ENCODE data around the gene SDF2. TPM values are rescaled to one million over a fixed set of nuclear protein-coding genes. Genes with fewer than 3 reads are reported as not detected.
"Not testable (repeated sequence)": the region's sequence is repeated elsewhere in the genome, so short reads cannot be mapped to it uniquely, and the experiment has no call there.

The SDF2 gene
- polyA plus RNA-seq, 1 donor = 54.6 TPM

DNA sequence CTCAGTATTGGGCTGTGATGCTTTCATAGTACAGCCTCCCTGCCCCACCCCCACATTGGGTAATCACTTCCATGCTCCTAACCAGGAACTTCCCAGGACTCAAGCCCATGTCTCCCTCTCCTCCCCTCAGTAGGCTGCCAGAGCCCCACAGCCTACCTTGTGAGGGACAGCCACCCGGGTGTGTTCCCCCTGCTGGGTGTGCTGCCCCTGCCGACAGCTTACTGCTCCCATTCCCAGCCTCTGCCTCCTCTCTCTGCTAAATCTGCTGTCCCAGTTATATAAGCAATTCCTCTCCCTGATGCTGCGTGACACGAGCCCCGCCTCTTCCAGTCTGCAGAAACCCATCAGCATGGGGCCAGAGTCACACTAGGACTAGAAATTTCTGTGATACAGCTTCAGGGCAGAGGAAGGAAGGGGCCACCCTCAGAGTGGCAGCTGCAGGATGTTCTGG lies 47.8 kb downstream of the SDF2 start, which contains the start of gene RSKR:
TSS of gene RSKR (minus strand) at position 255 of the 451 bp plus-strand sequence. CDS start at position 231, 24 bp downstream.
- H3K4me3 ChIP-seq (ENCODE audit: low read length) = no peak within 1 kb of the TSS
- WGBS (ENCODE audit: insufficient coverage, low lambda C conversion rate) = no CpG with 5 or more reads among the region's 5 CpGs
- H3K36me3 ChIP-seq (ENCODE audit: control insufficient read depth, insufficient read depth, low read length) = peaks cover 55% of the 10 kb centered on the region
- peaks cover 9% of the 10 kb centered on the region for H3K4me1 ChIP-seq (ENCODE audit: control insufficient read depth, insufficient read depth, low read length)
- H3K27me3 ChIP-seq (ENCODE audit: control insufficient read depth, insufficient read depth, low read length) = no peaks in the 10 kb centered on the region
- no peak within 1 kb of the TSS for H3K27ac ChIP-seq (ENCODE audit: low read length)
- H3K9me3 ChIP-seq (ENCODE audit: control insufficient read depth, low read depth, low read length) = no peaks in the 10 kb centered on the region
- no peak for DNase-seq

DNA sequence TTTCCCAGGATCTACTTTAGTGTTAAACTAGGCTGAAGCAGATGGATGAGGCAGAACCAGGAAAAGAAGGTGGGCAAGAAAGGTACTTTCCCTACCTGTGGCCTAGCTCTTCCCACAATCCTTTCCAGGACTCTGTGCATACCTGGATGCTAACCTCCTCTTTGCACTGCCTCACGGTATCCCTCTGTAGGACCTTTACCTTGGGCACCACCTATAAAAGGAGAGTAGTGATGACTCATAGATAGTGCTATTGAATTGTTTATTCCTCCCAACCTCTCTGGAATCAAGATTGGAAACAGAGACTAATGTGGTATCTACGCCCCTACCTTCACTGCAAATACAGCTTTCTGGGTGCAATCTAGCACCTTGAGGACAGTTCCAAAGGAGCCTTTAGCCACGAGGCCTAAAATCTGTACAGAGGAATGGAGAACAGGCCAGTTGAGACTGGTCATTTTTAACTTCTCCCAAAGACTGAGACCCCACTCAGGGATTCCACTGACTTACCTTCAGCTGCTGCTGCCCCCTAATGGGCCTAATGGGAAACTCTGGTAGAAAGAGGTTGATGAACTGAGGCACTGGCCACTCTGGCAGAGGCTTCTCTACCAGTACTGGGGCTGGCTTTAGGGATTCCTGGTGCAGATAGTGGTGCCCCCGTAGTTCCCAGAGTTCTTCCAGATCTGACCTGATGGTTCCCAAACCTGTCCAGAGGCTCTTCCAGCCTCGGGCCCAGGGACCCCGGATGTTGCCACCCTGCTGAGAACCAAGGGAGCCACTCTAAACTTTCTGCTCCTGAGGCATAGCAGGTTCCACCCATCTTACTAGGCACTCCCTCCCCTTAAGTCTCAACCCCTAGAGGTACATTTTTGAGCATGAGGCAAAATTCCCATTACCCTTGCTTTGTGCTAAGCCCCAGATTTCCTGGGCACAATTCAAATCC lies 48.5 kb downstream of the SDF2 start:
- Histone ChIP-seq H3K4me3 (ENCODE audit: low read length) (no peak overlapping the region), H3K36me3 (ENCODE audit: control insufficient read depth, insufficient read depth, low read length) (peaks cover 47% of the 10 kb centered on the region), H3K4me1 (ENCODE audit: control insufficient read depth, insufficient read depth, low read length) (peaks cover 9% of the 10 kb centered on the region), H3K27ac (ENCODE audit: low read length) (no peak overlapping the region), H3K27me3 (ENCODE audit: control insufficient read depth, insufficient read depth, low read length) (no peaks in the 10 kb centered on the region), H3K9me3 (ENCODE audit: control insufficient read depth, low read depth, low read length) (no peaks in the 10 kb centered on the region)
- DNase-seq = no peak
- WGBS (ENCODE audit: insufficient coverage, low lambda C conversion rate) = no CpG with 5 or more reads among the region's 6 CpGs

DNA sequence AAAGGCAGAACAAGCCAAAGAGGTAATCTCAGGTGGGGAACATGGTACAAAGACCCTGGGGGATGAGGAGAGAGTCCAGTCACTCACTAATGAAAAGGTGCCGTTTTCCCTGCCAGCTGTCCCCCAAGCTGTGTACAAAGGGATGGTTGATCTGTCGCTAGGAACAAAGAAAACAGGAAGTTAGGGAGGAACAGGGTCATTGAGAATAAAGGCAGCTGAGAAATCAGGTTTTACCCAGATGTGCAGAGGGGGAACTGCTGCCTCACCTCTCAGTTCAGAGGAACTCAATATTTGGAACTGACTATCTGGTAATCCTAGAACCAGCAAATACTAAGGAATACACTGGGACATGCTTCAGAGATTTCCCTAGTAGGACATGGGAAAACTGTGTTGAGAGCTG lies 49.2 kb downstream of the SDF2 start:
- WGBS (ENCODE audit: insufficient coverage, low lambda C conversion rate) = 33% methylated on average over 1 of the region's 2 CpGs
- Histone ChIP-seq H3K4me3 (ENCODE audit: low read length) (no peak overlapping the region), H3K36me3 (ENCODE audit: control insufficient read depth, insufficient read depth, low read length) (peaks cover 42% of the 10 kb centered on the region), H3K9me3 (ENCODE audit: control insufficient read depth, low read depth, low read length) (no peaks in the 10 kb centered on the region), H3K27me3 (ENCODE audit: control insufficient read depth, insufficient read depth, low read length) (no peaks in the 10 kb centered on the region), H3K4me1 (ENCODE audit: control insufficient read depth, insufficient read depth, low read length) (peaks cover 9% of the 10 kb centered on the region), H3K27ac (ENCODE audit: low read length) (no peak overlapping the region)
- no peak for DNase-seq

DNA sequence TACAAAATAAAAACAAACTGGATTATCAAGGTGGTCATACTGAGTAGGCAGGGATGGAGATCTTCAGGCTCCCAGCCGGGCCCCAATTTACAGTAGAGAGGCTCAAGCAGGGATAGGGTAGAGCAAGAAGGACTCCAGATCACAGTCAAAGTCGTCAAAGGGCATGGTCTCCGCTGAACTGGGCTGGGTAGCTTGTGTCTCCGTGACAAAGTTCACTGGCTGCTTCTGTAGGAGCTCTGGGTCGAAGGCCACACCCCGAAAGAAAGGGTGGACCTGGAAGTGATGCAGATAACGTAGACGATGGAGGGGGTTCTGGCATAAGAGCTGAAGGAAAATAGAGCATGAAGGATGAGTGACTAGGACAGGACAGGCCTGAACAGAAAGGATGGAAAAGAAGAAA lies 51.3 kb downstream of the SDF2 start:
- 36% methylated on average over 3 of the region's 8 CpGs for WGBS (ENCODE audit: insufficient coverage, low lambda C conversion rate)
- Histone ChIP-seq H3K27me3 (ENCODE audit: control insufficient read depth, insufficient read depth, low read length) (no peaks in the 10 kb centered on the region), H3K4me3 (ENCODE audit: low read length) (no peak overlapping the region), H3K27ac (ENCODE audit: low read length) (peak overlapping the region; percentile 71), H3K36me3 (ENCODE audit: control insufficient read depth, insufficient read depth, low read length) (peaks cover 21% of the 10 kb centered on the region), H3K9me3 (ENCODE audit: control insufficient read depth, low read depth, low read length) (no peaks in the 10 kb centered on the region), H3K4me1 (ENCODE audit: control insufficient read depth, insufficient read depth, low read length) (peaks cover 16% of the 10 kb centered on the region)
- DNase-seq = peak; percentile 57 to 79

DNA sequence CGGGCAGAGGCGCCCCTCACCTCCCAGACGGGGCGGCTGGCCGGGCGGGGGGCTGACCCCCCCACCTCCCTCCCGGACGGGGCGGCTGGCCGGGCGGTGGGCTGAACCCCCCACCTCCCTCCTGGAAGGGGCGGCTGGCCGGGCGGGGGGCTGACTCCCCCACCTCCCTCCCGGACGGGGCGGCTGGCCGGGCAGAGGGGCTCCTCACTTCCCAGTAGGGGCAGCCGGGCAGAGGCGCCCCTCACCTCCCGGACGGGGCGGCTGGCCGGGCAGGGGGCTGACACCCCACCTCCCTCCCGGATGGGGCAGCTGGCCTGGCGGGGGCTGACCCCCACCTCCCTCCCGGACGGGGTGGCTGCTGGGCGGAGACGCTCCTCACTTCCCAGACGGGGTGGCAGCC lies 57.7 kb downstream of the SDF2 start:
- H3K4me3 ChIP-seq (ENCODE audit: low read length); H3K36me3 ChIP-seq (ENCODE audit: control insufficient read depth, insufficient read depth, low read length); DNase-seq; H3K9me3 ChIP-seq (ENCODE audit: control insufficient read depth, low read depth, low read length); H3K27ac ChIP-seq (ENCODE audit: low read length); H3K27me3 ChIP-seq (ENCODE audit: control insufficient read depth, insufficient read depth, low read length): not testable (repeated sequence)
- H3K4me1 ChIP-seq (ENCODE audit: control insufficient read depth, insufficient read depth, low read length) = peaks cover 13% of the 10 kb centered on the region
- WGBS (ENCODE audit: insufficient coverage, low lambda C conversion rate) = no CpG with 5 or more reads among the region's 31 CpGs

DNA sequence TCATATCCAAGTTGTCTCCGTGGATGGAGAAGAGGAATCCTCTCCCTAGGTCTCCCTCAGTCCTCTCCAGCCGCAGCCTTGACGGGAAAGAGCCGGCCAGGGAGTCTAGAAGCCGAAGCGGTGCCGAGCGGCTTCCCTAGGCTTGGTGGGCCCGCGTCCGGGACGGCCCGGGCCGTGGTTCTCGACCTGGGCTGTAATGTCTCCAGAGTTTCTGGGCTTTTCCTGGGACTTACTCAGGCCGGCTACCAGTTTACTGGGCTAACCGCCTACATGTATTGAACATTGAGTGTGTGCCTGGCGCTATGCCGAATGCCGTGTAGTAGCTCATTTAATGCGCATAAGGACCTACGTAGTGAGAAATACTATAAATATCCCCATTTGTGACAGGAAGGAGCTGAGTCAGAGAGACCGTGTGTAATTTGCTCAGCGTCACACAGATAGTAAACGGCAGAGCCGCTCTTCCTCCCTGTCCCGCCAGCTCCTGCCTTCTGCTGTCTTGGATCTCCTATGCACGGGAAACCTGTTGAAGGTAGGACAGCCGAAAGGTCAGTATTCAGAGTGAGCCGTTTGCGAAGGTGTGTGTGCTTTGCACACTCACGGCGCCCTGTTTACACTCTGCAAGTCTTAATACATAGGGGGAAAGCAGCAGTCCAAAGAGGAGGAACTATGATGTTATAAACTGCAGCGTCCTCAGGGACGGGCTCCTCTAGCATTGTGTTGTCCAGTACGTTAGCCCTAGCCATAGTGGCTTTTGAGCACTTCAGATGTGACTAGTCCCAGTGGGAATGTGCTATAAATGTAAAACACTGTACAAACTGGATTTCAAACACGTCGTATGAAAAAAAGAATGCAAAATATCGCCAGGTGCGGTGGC lies 62.2 kb downstream of the SDF2 start:
- WGBS (ENCODE audit: insufficient coverage, low lambda C conversion rate) = no CpG with 5 or more reads among the region's 40 CpGs
- H3K9me3 ChIP-seq (ENCODE audit: control insufficient read depth, low read depth, low read length) = no peaks in the 10 kb centered on the region

DNA sequence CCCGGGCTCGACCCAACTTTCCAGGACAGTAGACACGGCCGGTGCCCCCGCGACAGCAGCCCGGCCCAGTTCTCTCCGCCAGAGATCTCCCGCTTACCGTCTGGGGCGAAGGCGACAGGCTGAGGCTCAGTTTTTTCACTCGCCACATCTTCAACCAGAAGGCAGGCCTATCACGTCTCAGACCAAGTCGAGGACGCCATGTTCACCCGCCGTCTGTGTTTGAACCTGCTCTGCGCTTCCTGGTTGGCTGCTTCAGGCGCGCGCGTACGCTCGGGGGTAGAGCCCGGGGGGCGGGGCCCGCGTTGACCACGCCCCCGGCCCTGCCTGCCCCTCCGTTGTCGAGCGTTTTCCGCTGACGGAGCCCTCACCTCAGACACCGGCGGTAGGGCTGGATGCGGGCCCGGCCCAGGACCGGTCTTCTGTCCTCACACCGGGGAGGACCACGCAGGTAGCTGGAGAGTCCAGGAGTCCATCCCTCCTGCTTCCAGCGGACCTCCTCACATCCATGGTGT lies 62.9 kb downstream of the SDF2 start, which contains the start of gene SPAG5:
TSS of gene SPAG5 (minus strand) at position 227 of the 512 bp plus-strand sequence. CDS start at position 148, 79 bp downstream.
- Histone ChIP-seq H3K27ac (ENCODE audit: low read length) (peak within 1 kb of the TSS; percentile 89), H3K4me3 (ENCODE audit: low read length) (peak within 1 kb of the TSS; percentile 68), H3K9me3 (ENCODE audit: control insufficient read depth, low read depth, low read length) (no peaks in the 10 kb centered on the region), H3K36me3 (ENCODE audit: control insufficient read depth, insufficient read depth, low read length) (no peaks in the 10 kb centered on the region), H3K4me1 (ENCODE audit: control insufficient read depth, insufficient read depth, low read length) (peaks cover 13% of the 10 kb centered on the region), H3K27me3 (ENCODE audit: control insufficient read depth, insufficient read depth, low read length) (no peaks in the 10 kb centered on the region)
- DNase-seq = peak; percentile 95 to 97
- no CpG with 5 or more reads among the region's 44 CpGs for WGBS (ENCODE audit: insufficient coverage, low lambda C conversion rate)

More for the DNA sequence above, 62.2 kb downstream of the SDF2 start:
- H3K36me3 ChIP-seq (ENCODE audit: control insufficient read depth, insufficient read depth, low read length) = no peaks in the 10 kb centered on the region
- H3K4me1 ChIP-seq (ENCODE audit: control insufficient read depth, insufficient read depth, low read length) = peaks cover 13% of the 10 kb centered on the region
- no peaks in the 10 kb centered on the region for H3K27me3 ChIP-seq (ENCODE audit: control insufficient read depth, insufficient read depth, low read length)
- DNase-seq = peak; percentile 50 to 76
- H3K27ac ChIP-seq (ENCODE audit: low read length) = peak overlapping the region; percentile 89
- H3K4me3 ChIP-seq (ENCODE audit: low read length) = peak overlapping the region; percentile 68

DNA sequence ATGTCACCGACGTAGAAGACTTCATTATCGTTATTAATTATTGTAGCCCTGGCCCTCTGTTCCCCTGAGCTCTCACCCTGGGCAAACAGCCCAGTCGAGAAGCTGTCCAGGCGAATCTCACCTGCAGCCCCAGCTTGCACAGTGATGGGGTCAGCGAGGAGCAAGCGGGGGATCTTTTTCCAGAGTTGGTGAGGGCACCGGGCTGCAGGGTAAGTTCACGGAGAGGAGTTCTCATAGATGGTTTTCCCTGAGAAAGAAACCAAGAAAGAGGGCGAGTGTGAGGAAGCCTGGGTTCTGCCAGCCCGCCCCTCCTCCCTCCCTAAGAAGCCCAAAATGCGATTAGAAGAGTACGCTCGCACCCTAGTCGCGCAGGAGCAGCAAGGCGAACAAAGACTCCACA lies 63.3 kb downstream of the SDF2 start:
- H3K27me3 ChIP-seq (ENCODE audit: control insufficient read depth, insufficient read depth, low read length) = no peaks in the 10 kb centered on the region
- DNase-seq = no peak
- no peaks in the 10 kb centered on the region for H3K9me3 ChIP-seq (ENCODE audit: control insufficient read depth, low read depth, low read length)
- H3K4me3 ChIP-seq (ENCODE audit: low read length) = peak overlapping the region; percentile 68
- peak overlapping the region; percentile 89 for H3K27ac ChIP-seq (ENCODE audit: low read length)
- no CpG with 5 or more reads among the region's 17 CpGs for WGBS (ENCODE audit: insufficient coverage, low lambda C conversion rate)
- H3K4me1 ChIP-seq (ENCODE audit: control insufficient read depth, insufficient read depth, low read length) = peaks cover 13% of the 10 kb centered on the region
- no peaks in the 10 kb centered on the region for H3K36me3 ChIP-seq (ENCODE audit: control insufficient read depth, insufficient read depth, low read length)

Data from large intestine (tissue), 3 donors.